Coronary artery (tissue), 2 donors: ENCODE data around the gene MRPL37.

ENCODE experiments used
- DNase-seq: peaks from one replicate; pipeline ENCODE4 v3.0.0-alpha.2; 2017; ENCODE audit warnings: low spot score
- H3K27ac ChIP-seq, 2 donors: fragments of 200-600 bp; sonication (generic); one replicate each; pipeline ENCODE4 v1.5.1; 2016 to 2019
- H3K4me3 ChIP-seq: fragments of 200-600 bp; sonication (generic); 2 replicates; pipeline ENCODE4 v1.5.1; 2016; ENCODE audit warnings: mild to moderate bottlenecking, moderate library complexity
- CTCF ChIP-seq: fragments of 200-600 bp; sonication (generic); IDR thresholded peaks from one replicate; pipeline ENCODE4 v1.5.1; 2019; ENCODE audit warnings: antibody characterized with exemption

Gene MRPL37

DNA sequence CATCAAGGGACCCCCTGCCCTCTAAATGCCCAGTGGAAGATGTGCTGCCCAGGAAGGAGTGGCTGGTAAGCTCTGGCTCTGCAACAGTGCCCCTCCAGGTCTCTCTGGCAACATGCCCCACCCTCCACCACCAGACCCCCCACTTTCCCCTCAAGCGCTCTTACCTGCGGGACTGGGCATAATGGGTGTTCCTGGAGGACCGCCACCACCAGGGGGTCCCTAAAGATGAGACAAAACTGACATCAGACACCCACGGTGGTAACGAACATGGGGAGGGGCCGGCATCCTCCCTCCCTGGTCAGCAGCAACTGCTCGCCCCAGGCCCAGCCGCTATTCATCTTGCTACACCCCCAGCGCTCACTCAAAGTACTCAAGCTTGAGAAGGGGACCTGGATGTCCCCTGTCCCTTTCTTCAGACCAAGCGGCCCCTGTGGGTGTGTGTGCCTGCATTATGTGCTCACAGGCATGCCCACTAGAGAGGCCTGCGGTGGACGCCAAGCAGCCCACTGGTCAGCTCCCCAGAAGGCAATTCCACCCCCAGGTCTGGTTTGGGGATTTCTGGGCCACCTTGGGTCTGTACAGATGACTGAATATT lies 40.9 kb downstream of the MRPL37 start:
- Histone ChIP-seq H3K4me3 (no peak overlapping the region), H3K27ac (no peak overlapping the region)
- DNase-seq, result no peak
- no peak for TF ChIP-seq CTCF

DNA sequence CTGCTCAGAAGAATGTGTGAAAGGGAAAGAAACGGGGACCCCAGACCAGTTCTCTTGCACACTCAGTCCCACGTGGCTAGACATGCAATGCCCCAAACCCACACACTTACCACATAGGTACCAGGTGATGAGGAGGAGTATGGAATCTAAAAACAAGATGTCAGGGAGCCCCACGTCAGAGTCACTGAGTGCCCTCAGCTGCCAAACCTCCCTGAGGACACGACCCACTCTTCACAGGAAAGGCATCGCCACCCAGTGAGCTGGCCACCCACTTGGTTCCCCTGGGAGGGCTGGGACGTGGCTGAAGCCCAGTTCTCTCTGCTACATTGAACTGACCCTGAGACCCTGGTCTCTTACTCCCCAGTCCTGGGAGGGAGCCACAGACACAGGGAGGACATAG lies 41.4 kb downstream of the MRPL37 start:
- no peak overlapping the region for H3K27ac ChIP-seq
- TF ChIP-seq CTCF, result no peak
- no peak for DNase-seq
- H3K4me3 ChIP-seq, result no peak overlapping the region

GRCh38 chr1:54243022-54243421 lies 43.1 kb downstream of the MRPL37 start:
- DNase-seq, result no peak
- H3K4me3 ChIP-seq, result no peak overlapping the region
- no peak for TF ChIP-seq CTCF
- H3K27ac ChIP-seq, result no peak overlapping the region

DNA sequence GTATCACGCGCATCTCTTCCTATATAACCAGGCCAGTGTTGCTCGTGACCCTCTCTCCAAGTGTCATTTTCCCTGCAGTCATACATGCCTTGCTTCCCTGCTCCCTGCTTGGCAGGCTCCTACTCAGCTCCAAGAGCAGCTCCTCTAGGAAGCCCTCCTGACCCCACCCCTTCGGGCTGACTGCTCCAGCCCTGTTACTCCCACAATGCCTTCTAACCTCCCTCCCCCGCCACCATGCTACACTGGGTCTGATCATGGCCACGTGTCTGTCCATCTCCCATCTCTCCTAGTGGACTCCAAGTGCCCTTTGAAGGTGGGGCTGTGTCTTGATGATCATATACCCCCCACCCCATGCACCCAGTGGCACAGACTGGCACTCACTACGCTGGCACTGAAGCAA lies 44.7 kb downstream of the MRPL37 start:
- Histone ChIP-seq H3K27ac (peak overlapping the region in 1 of 2 donors; percentile 3), H3K4me3 (no peak overlapping the region)
- DNase-seq, result no peak
- TF ChIP-seq CTCF, result no peak

DNA sequence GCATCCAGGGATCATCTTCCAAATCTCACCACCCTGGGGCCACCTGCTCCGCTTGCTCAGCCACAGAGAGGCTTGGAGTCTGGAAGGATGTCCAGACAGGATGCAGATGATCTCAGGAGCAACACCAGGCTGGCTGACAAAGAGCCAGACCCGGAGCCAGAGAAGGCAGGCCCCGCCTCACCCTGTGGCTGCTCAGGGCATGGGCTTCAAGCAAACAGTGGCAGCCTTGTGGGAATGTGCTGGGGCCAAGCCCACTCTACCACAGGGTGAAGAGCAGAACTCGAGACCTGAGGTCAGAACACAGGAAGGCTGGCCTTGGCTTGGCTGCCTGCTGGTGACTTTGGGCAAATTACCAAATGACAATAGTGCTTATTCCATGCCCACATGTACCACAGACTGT lies 45.5 kb downstream of the MRPL37 start:
- Histone ChIP-seq H3K4me3 (no peak overlapping the region), H3K27ac (peak overlapping the region in 1 of 2 donors; percentile 15)
- DNase-seq, result no peak
- no peak for TF ChIP-seq CTCF

DNA sequence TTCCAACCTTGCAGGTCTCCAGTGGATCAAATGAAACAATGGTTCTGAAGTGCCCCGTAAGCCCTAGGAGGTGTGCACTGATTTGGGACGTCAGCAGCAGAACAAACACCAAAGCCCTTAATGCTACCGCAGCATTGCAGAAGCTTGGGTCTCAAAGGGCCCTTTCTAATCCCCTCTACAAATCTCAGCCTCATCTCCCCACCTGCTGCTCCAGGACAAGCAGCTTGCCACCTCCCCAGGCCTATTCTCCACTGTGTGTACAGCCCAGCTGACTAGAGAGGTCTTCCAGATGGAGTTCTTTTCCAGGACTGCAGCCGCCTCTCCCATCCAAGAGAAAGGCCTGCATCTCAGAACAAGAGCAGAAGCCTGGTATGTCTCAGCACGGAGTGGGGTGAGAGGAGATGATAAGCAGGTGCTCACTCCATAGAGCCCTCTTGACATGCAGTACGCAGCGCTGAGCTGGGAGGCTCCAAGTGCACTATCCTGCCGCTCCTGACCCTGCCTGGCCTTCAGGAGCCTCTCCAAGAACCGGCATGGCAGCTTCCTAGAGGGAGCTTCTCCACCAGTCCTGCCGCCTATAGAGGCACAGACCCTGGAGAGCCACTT lies 46.3 kb downstream of the MRPL37 start:
- DNase-seq, result no peak
- H3K4me3 ChIP-seq, result no peak overlapping the region
- TF ChIP-seq CTCF, result no peak
- no peak overlapping the region for H3K27ac ChIP-seq

DNA sequence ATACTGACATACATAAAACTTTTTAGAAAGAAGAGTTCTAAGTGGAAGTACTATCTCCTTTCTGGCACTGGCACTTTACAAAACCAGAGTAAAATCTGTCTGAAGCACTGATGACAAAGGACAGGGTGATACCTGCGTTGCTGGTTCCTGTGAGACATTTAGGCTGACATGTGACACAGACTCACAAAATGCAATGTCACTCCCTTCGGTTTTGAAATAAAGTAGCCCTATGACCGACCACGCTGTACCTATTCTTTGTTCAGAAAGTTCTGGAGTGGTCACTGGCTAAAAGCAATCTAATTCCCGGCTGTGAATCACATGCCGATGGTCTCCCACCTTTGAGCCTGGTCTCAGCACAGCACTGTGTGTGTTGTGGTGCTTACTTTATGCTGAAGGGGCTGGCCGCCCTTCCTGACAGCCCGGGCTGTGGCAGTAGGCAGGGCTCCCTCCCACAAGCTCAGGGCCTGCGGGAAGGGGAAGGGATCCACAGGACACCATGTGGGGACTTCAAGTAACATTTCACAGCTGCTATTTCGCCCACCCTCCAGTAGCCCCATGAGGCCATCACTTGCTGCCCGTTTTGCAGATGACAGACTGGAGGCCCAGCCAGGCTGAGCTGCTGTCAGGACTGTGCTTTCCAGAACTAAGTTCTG lies 48.0 kb downstream of the MRPL37 start:
- no peak for TF ChIP-seq CTCF
- Histone ChIP-seq H3K4me3 (no peak overlapping the region), H3K27ac (no peak overlapping the region)
- no peak for DNase-seq
